ENCODE data around the gene PLS3. TPM values are rescaled to one million over a fixed set of nuclear protein-coding genes. Genes with fewer than 3 reads are reported as not detected.
A peak's percentile ranks its signal among the peaks of the same experiment; 100 is the strongest.

The PLS3 gene
- total RNA-seq, 4 donors from 2014 or later = 129 to 268 (median 174) TPM

DNA sequence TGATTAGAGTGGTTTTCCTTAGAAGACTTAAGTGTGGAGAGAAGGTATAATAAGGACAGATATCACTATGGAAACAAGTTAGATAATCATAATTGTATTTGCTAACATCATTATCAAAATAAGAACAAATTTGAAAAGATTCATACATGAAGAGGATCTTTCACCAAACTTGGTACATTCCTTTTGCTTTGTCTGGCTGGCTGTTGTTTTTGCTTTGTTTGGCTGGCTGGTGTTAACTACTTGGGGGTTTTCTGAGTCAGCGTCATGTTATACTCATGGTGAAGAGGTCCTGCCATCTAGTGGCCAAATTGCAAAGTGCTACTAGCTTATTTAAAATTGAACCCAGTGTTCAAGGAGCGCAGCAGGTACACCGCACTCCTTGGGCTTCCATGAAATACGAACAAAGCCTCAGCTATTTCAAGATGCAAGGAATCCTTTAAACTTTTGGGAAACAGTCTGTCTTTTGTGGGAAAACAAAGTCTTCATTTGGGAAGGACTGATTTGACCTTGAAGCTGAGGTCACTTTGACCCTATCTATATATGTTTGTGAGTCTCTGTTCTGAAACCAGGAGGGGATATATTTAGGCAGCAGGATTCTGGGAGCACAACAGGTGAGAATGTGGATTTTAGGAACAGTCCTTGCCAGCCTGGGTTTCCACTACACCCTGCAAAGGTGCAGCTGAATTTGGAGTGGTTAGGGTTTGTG lies 129.7 kb downstream of the PLS3 start:
- Histone ChIP-seq H3K9me3 (no peaks in the 10 kb centered on the region), H3K4me3 (no peak overlapping the region), H3K27ac (peak overlapping the region; percentile 61 to 82), H3K4me1 (no peaks in the 10 kb centered on the region), H3K27me3 (no peaks in the 10 kb centered on the region), H3K36me3 (no peaks in the 10 kb centered on the region)
- DNase-seq = peak; percentile 41 to 68
- TF ChIP-seq POLR2A (IDR thresholded peaks at IDR 0.05) = no peak
- peak; percentile 77 to 87 (median 82) for TF ChIP-seq CTCF (IDR thresholded peaks at IDR 0.05)
- intact Hi-C loops (cut with DNase I; ENCODE audit: low total_unique reads) = no loop called here

- Histone ChIP-seq H3K4me1 (no peaks in the 10 kb centered on the region), H3K9me3 (no peaks in the 10 kb centered on the region), H3K36me3 (no peaks in the 10 kb centered on the region), H3K4me3 (no peak overlapping the region), H3K27me3 (no peaks in the 10 kb centered on the region), H3K27ac (no peak overlapping the region)
- TF ChIP-seq POLR2A (IDR thresholded peaks at IDR 0.05) (no peak), CTCF (IDR thresholded peaks at IDR 0.05) (no peak)
- intact Hi-C loops (cut with DNase I; ENCODE audit: low total_unique reads) = no loop called here
- DNase-seq = no peak
These were observed 132.5 kb downstream of the PLS3 start for GRCh38 chrX:115693476-115693875.

GRCh38 chrX:115694028-115694427 lies 133.1 kb downstream of the PLS3 start:
- TF ChIP-seq POLR2A (IDR thresholded peaks at IDR 0.05) (no peak), CTCF (IDR thresholded peaks at IDR 0.05) (no peak)
- Histone ChIP-seq H3K27ac (no peak overlapping the region), H3K9me3 (no peaks in the 10 kb centered on the region), H3K4me1 (no peaks in the 10 kb centered on the region), H3K4me3 (no peak overlapping the region), H3K36me3 (no peaks in the 10 kb centered on the region), H3K27me3 (no peaks in the 10 kb centered on the region)
- intact Hi-C loops (cut with DNase I; ENCODE audit: low total_unique reads) = no loop called here
- DNase-seq = no peak

DNA sequence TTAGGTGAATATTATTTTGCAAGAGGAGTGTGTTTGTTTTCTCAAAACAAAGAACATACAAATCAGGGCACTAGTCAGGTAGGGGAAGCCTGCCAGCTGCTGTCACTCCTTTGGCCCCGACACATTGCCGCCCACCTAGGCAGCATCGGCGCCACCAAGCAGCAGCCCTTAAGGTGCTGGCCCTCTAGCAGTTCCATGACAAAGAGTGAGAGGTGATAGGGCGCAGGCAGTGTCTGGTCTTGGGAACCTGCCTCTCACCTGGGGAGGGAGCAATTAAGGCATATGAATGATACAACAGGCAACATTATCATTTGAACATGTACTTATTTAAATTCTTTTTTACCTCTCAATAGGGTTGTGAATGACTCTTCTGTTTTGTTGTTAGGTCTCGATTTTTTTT lies 135.1 kb downstream of the PLS3 start:
- no peak overlapping the region for H3K4me3 ChIP-seq
- no peaks in the 10 kb centered on the region for H3K27me3 ChIP-seq
- H3K27ac ChIP-seq = no peak overlapping the region
- no peak for TF ChIP-seq POLR2A (IDR thresholded peaks at IDR 0.05)
- no peak for TF ChIP-seq CTCF (IDR thresholded peaks at IDR 0.05)
- no peaks in the 10 kb centered on the region for H3K9me3 ChIP-seq
- intact Hi-C loops (cut with DNase I; ENCODE audit: low total_unique reads) = no loop called here
- no peaks in the 10 kb centered on the region for H3K36me3 ChIP-seq
- no peaks in the 10 kb centered on the region for H3K4me1 ChIP-seq
- DNase-seq = no peak

DNA sequence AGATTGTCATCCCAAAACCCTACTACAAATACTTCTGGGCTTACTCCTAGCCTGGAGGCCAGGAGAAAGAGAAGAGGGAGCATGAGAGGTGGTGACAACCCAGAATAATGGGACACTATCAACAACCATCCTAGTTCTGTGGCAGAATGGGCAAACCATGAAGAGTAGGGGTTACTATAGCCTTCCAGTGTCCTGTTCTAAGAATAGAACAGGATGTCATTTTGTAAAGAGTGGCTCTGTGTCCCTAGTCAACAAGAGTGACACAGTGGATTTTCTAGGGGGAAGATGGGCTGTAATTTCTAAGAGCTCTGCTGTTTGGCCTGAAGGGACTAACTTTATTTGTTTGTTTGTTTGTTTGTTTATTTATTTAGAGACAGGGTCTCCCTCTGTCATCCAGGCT lies 136.0 kb downstream of the PLS3 start:
- no peak overlapping the region for H3K27ac ChIP-seq
- no peaks in the 10 kb centered on the region for H3K9me3 ChIP-seq
- TF ChIP-seq POLR2A (IDR thresholded peaks at IDR 0.05) (no peak), CTCF (IDR thresholded peaks at IDR 0.05) (no peak)
- intact Hi-C loops (cut with DNase I; ENCODE audit: low total_unique reads) = no loop called here
- DNase-seq = no peak
- no peaks in the 10 kb centered on the region for H3K36me3 ChIP-seq
- no peaks in the 10 kb centered on the region for H3K4me1 ChIP-seq
- no peaks in the 10 kb centered on the region for H3K27me3 ChIP-seq
- no peak overlapping the region for H3K4me3 ChIP-seq
